H9 (cell line): ENCODE data around the gene ACP1. TPM values are rescaled to one million over a fixed set of nuclear protein-coding genes. Genes with fewer than 3 reads are reported as not detected.
A peak's percentile ranks its signal among the peaks of the same experiment; 100 is the strongest.

Source experiments
- DNase-seq: peaks from one replicate; pipeline ENCODE4 v3.0.0-alpha.2; 2017
- H2AFZ ChIP-seq: one replicate; pipeline ENCODE4 v1.6.1; 2013; ENCODE audit warnings: mild to moderate bottlenecking, low read length, control low read depth, moderate library complexity
- H2AK5ac ChIP-seq: 2 replicates; pipeline ENCODE4 v1.6.1; 2013; ENCODE audit warnings: low read length, control low read depth, mixed read lengths; ENCODE audit not compliant: insufficient read length
- H2BK120ac ChIP-seq: one replicate; pipeline ENCODE4 v1.6.1; 2013; ENCODE audit warnings: low read depth, mild to moderate bottlenecking, low read length, control low read depth, inconsistent platforms; ENCODE audit not compliant: poor library complexity, severe bottlenecking
- H2BK12ac ChIP-seq: 2 replicates; pipeline ENCODE4 v1.6.1; 2013; ENCODE audit warnings: low read length, control low read depth, mixed read lengths, low read depth; ENCODE audit not compliant: insufficient read length
- H2BK15ac ChIP-seq: 2 replicates; pipeline ENCODE4 v1.6.1; 2013; ENCODE audit warnings: low read depth, low read length, control low read depth
- H2BK20ac ChIP-seq: one replicate; pipeline ENCODE4 v1.6.1; 2013; ENCODE audit warnings: low read depth, mild to moderate bottlenecking, low read length, control low read depth, inconsistent platforms; ENCODE audit not compliant: poor library complexity, severe bottlenecking
- H2BK5ac ChIP-seq: 2 replicates; pipeline ENCODE4 v1.6.1; 2013; ENCODE audit warnings: low read length, control low read depth, mixed read lengths; ENCODE audit not compliant: insufficient read length
- H3K14ac ChIP-seq: 2 replicates; pipeline ENCODE4 v1.6.1; 2013; ENCODE audit warnings: low read length, control low read depth; ENCODE audit not compliant: insufficient read depth
- H3K18ac ChIP-seq: 2 replicates; pipeline ENCODE4 v1.6.1; 2013; ENCODE audit warnings: low read depth, mild to moderate bottlenecking, mixed read lengths, low read length, control low read depth; ENCODE audit not compliant: insufficient read length
- H3K23ac ChIP-seq: 2 replicates; pipeline ENCODE4 v1.6.1; 2013; ENCODE audit warnings: low read length, control low read depth, mixed read lengths, low read depth; ENCODE audit not compliant: insufficient read length
- H3K23me2 ChIP-seq: 2 replicates; pipeline ENCODE4 v1.6.1; 2013; ENCODE audit warnings: low read depth, mild to moderate bottlenecking, mixed read lengths, low read length, control low read depth; ENCODE audit not compliant: insufficient read length, poor library complexity, severe bottlenecking
- H3K27ac ChIP-seq: 2 replicates; pipeline ENCODE4 v1.5.1; 2013; ENCODE audit warnings: low read length, control low read depth, mixed read lengths, low read depth; ENCODE audit not compliant: insufficient read length
- H3K27me3 ChIP-seq: 2 replicates; pipeline ENCODE4 v1.6.1; 2013; ENCODE audit warnings: low read length, control low read depth, inconsistent platforms; ENCODE audit not compliant: insufficient read depth
- H3K4ac ChIP-seq: 2 replicates; pipeline ENCODE4 v1.6.1; 2013; ENCODE audit warnings: low read depth, mild to moderate bottlenecking, control low read depth, inconsistent platforms, low read length, moderate library complexity
- H3K4me1 ChIP-seq: 2 replicates; pipeline ENCODE4 v1.6.1; 2013; ENCODE audit warnings: low read length, control low read depth, inconsistent platforms; ENCODE audit not compliant: insufficient read depth
- H3K4me2 ChIP-seq: 2 replicates; pipeline ENCODE4 v1.6.1; 2013; ENCODE audit warnings: low read length, control low read depth, mixed read lengths; ENCODE audit not compliant: insufficient read length, insufficient read depth
- H3K56ac ChIP-seq: 2 replicates; pipeline ENCODE4 v1.6.1; 2013; ENCODE audit warnings: low read depth, mild to moderate bottlenecking, mixed read lengths, low read length, control low read depth; ENCODE audit not compliant: insufficient read length
- H3K79me1 ChIP-seq: 2 replicates; pipeline ENCODE4 v1.6.1; 2013; ENCODE audit warnings: low read depth, mild to moderate bottlenecking, moderate library complexity, low read length, control low read depth, inconsistent platforms; ENCODE audit not compliant: insufficient read depth, poor library complexity, severe bottlenecking
- H3K79me2 ChIP-seq: 2 replicates; pipeline ENCODE4 v1.6.1; 2013; ENCODE audit warnings: low read length, control low read depth, inconsistent platforms; ENCODE audit not compliant: insufficient read depth
- H3K9ac ChIP-seq: 2 replicates; pipeline ENCODE4 v1.6.1; 2013; ENCODE audit warnings: low read length, control low read depth, mixed read lengths; ENCODE audit not compliant: insufficient read length; ENCODE audit errors: extremely low read depth
- H3K9me3 ChIP-seq: one replicate; pipeline ENCODE4 v1.6.1; 2013; ENCODE audit warnings: low read depth, low read length, inconsistent platforms; ENCODE audit not compliant: control insufficient read depth
- H3T11ph ChIP-seq: one replicate; pipeline ENCODE4 v1.6.1; 2013; ENCODE audit warnings: mild to moderate bottlenecking, low read length, control low read depth, inconsistent platforms
- H4K20me1 ChIP-seq: one replicate; pipeline ENCODE4 v1.6.1; 2013; ENCODE audit not compliant: control insufficient read depth, insufficient read length, insufficient read depth
- H4K5ac ChIP-seq: 2 replicates; pipeline ENCODE4 v1.6.1; 2013; ENCODE audit warnings: low read depth, mild to moderate bottlenecking, mixed read lengths, low read length, control low read depth; ENCODE audit not compliant: insufficient read length
- H4K8ac ChIP-seq: replicated peaks from 2 replicates; pipeline ENCODE4 v1.6.1; 2013; ENCODE audit warnings: low read length, control low read depth, mixed read lengths, low read depth; ENCODE audit not compliant: insufficient read length
- H4K91ac ChIP-seq: 2 replicates; pipeline ENCODE4 v1.6.1; 2013; ENCODE audit warnings: low read depth, mild to moderate bottlenecking, moderate library complexity, mixed read lengths, low read length, control low read depth; ENCODE audit not compliant: insufficient read length
- H3K27ac Mint-ChIP-seq, 3 experiments: 2 replicates in 2 of 3; 3 replicates in 1 of 3; pipeline ENCODE4 v1.8.0; 2020 to 2021; ENCODE audit warnings: mixed read lengths in 3 of 3, mild to moderate bottlenecking in 1 of 3, moderate library complexity in 1 of 3
- H3K27me3 Mint-ChIP-seq: 2 replicates; pipeline ENCODE4 v1.8.0; 2021; ENCODE audit warnings: low read depth, mild to moderate bottlenecking, moderate library complexity, mixed read lengths
- H3K36me3 Mint-ChIP-seq, 3 experiments: 2 replicates in 2 of 3; 3 replicates in 1 of 3; pipeline ENCODE4 v1.8.0; 2020 to 2021; ENCODE audit warnings: low read depth in 3 of 3, mixed read lengths in 3 of 3; ENCODE audit not compliant: insufficient read depth in 1 of 3
- H3K4me1 Mint-ChIP-seq, 2 experiments: 2 replicates each; pipeline ENCODE4 v1.8.0; 2020; ENCODE audit warnings: mixed read lengths in 2 of 2
- H3K4me3 Mint-ChIP-seq, 2 experiments: 2 replicates in 1 of 2; 3 replicates in 1 of 2; pipeline ENCODE4 v1.8.0; 2020 to 2021; ENCODE audit warnings: mild to moderate bottlenecking in 2 of 2, mixed read lengths in 2 of 2, moderate library complexity in 1 of 2
- H3K9me3 Mint-ChIP-seq, 2 experiments: 2 replicates in 1 of 2; 3 replicates in 1 of 2; pipeline ENCODE4 v1.8.0; 2020; ENCODE audit warnings: mild to moderate bottlenecking in 2 of 2, mixed read lengths in 2 of 2, moderate library complexity in 1 of 2
- CTCF ChIP-seq: fragments of 200-600 bp; sonication (generic); conservative IDR thresholded peaks from 3 replicates; pipeline ENCODE4 v1.8.0; 2021; ENCODE audit warnings: antibody characterized with exemption, mild to moderate bottlenecking
- WGBS: extraction: QIAGEN DNeasy Blood & Tissue Kit; methylation state at CpG from one replicate; pipeline ENCODE4 v1.1.7; 2013; ENCODE audit warnings: missing lambda C conversion rate, low lambda C conversion rate, mixed read lengths; ENCODE audit not compliant: insufficient read length; ENCODE audit errors: extremely low coverage; 5-methylcytosine and 5-hydroxymethylcytosine counted together
- total RNA-seq: library from RNA; stranded (reverse); gene quantifications from 2 replicates; pipeline ENCODE4 v1.2.1, GENCODE V29; 2021

ACP1 gene
- total RNA-seq, 1 experiment from 2014 or later = 143 TPM

GRCh38 chr2:246489-247144, 18.1 kb upstream of the ACP1 start:
- no peak overlapping the region for H2AK5ac ChIP-seq
- no peak overlapping the region for H2BK15ac ChIP-seq
- no peak overlapping the region for H3K23ac ChIP-seq
- H2BK5ac ChIP-seq = no peak overlapping the region
- Mint-ChIP-seq H3K27ac (no peak overlapping the region), H3K4me3 (no peak overlapping the region), H3K9me3 (no peaks in the 10 kb centered on the region), H3K4me1 (no peaks in the 10 kb centered on the region), H3K36me3 (peaks cover 20 to 38% (median 29%) of the 10 kb centered on the region in 3 experiments; a peak in 6 of 7 replicates), H3K27me3 (no peaks in the 10 kb centered on the region)
- no peak overlapping the region for H4K8ac ChIP-seq
- H3K14ac ChIP-seq = no peak overlapping the region
- no peak overlapping the region for H3K9ac ChIP-seq
- no CpG with 5 or more reads among the region's 6 CpGs for WGBS
- no peak overlapping the region for H3K27ac ChIP-seq
- H2BK20ac ChIP-seq = no peak overlapping the region
- H3K4me2 ChIP-seq = no peak overlapping the region
- DNase-seq = no peak
- no peaks in the 10 kb centered on the region for H3K79me2 ChIP-seq
- H2AFZ ChIP-seq = no peak overlapping the region
- no peaks in the 10 kb centered on the region for H4K20me1 ChIP-seq
- H4K5ac ChIP-seq = no peak overlapping the region
- H2BK12ac ChIP-seq = no peak overlapping the region
- peak; percentile 76 for TF ChIP-seq CTCF
- H3K4me1 ChIP-seq = no peaks in the 10 kb centered on the region
- H3K23me2 ChIP-seq = no peaks in the 10 kb centered on the region
- no peak overlapping the region for H2BK120ac ChIP-seq
- no peak overlapping the region for H3K18ac ChIP-seq
- H3T11ph ChIP-seq = no peak overlapping the region
- no peak overlapping the region for H3K56ac ChIP-seq
- H3K9me3 ChIP-seq = no peaks in the 10 kb centered on the region
- no peak overlapping the region for H4K91ac ChIP-seq
- no peak overlapping the region for H3K4ac ChIP-seq
- H3K27me3 ChIP-seq = no peaks in the 10 kb centered on the region
- no peaks in the 10 kb centered on the region for H3K79me1 ChIP-seq
